Endothelial cell of umbilical vein (primary cell): ENCODE results near the gene DPPA4. TPM values are rescaled to one million over a fixed set of nuclear protein-coding genes. Genes with fewer than 3 reads are reported as not detected.

Experiments used
- BruUV-seq: library from RNA; stranded (reverse); fragments of 400-500 nt; replicated peaks from 2 replicates; lab custom pipeline; 2021; lab: Mats Ljungman, UMichigan
- CTCF ChIA-PET: fragments of 300-600, 350-600 bp; sonication (Branson Sonifier 250); formaldehyde crosslinking; loops from one replicate; lab custom pipeline; 2021; ENCODE audit warnings: antibody characterized with exemption, inconsistent platforms; lab: Charles Lee
- POLR2A ChIA-PET: fragments of 300-600, 350-600 bp; sonication (Branson Sonifier 250); formaldehyde crosslinking; loops from one replicate; lab custom pipeline; 2021; ENCODE audit warnings: antibody characterized with exemption, inconsistent platforms; lab: Charles Lee
- DNase-seq: peaks from one replicate; pipeline ENCODE4 v3.0.0-alpha.2; 2011; ENCODE audit warnings: low read depth, low spot score
- FAIRE-seq: peaks from 2 replicates; lab custom pipeline; 2011; peaks lifted over from hg19 to GRCh38; lab: Jason Lieb, UNC
- H2AFZ ChIP-seq: 2 replicates; pipeline ENCODE4 v1.6.0; 2012; ENCODE audit warnings: low read depth, low read length, control low read depth, inconsistent platforms
- H3K27ac ChIP-seq: 2 replicates; pipeline ENCODE4 v1.5.1; 2011; ENCODE audit warnings: low read depth, mild to moderate bottlenecking, control low read depth, low read length, moderate library complexity; ENCODE audit not compliant: insufficient read depth
- H3K27me3 ChIP-seq, 2 experiments: 2 replicates each; pipeline versions ENCODE4 v1.6.0 to v1.6.1; 2011; ENCODE audit warnings: low read length in 2 of 2, mixed read lengths in 1 of 2; ENCODE audit not compliant: control insufficient read depth in 2 of 2, insufficient read depth in 2 of 2
- H3K36me3 ChIP-seq, 2 experiments: 2 replicates in 1 of 2; 3 replicates in 1 of 2; pipeline ENCODE4 v1.5.1; 2011; ENCODE audit warnings: low read length in 2 of 2, mild to moderate bottlenecking in 1 of 2, moderate library complexity in 1 of 2; ENCODE audit not compliant: control insufficient read depth in 2 of 2, insufficient read depth in 2 of 2; ENCODE audit errors: extremely low read depth in 1 of 2
- H3K4me1 ChIP-seq: 3 replicates; pipeline ENCODE4 v1.5.1; 2011; ENCODE audit warnings: mild to moderate bottlenecking, low read length; ENCODE audit not compliant: control insufficient read depth, insufficient read depth; ENCODE audit errors: extremely low read depth
- H3K4me2 ChIP-seq: 2 replicates; pipeline ENCODE4 v1.6.1; 2011; ENCODE audit warnings: low read length, control low read depth, mixed read lengths; ENCODE audit not compliant: insufficient read depth
- H3K4me3 ChIP-seq, 3 experiments: fragments of 200-600 bp in 1 of 3; sonication (generic), shearing (Covaris generic) in 1 of 3; replicated peaks in 1 of 3; 2 replicates each; pipeline ENCODE4 v1.5.1; 2011 to 2016; ENCODE audit warnings: control low read depth in 3 of 3, low read length in 3 of 3, mild to moderate bottlenecking in 2 of 3, inconsistent platforms in 1 of 3, low read depth in 1 of 3, moderate library complexity in 1 of 3; ENCODE audit not compliant: insufficient read depth in 1 of 3
- H3K79me2 ChIP-seq: 2 replicates; pipeline ENCODE4 v1.6.0; 2012; ENCODE audit warnings: low read length, inconsistent platforms; ENCODE audit not compliant: control insufficient read depth, insufficient read depth
- H3K9ac ChIP-seq: replicated peaks from 2 replicates; pipeline ENCODE3; 2011; ENCODE audit warnings: low read length, control low read depth; ENCODE audit not compliant: insufficient read depth; ENCODE audit errors: extremely low read depth
- H3K9me1 ChIP-seq: replicated peaks from 3 replicates; pipeline ENCODE4 v1.6.0; 2011; ENCODE audit warnings: mild to moderate bottlenecking, low read length; ENCODE audit not compliant: control insufficient read depth, insufficient read depth; ENCODE audit errors: extremely low read depth
- H3K9me3 ChIP-seq: replicated peaks from 2 replicates; pipeline ENCODE4 v1.5.1; 2012; ENCODE audit warnings: low read length, inconsistent platforms; ENCODE audit not compliant: control insufficient read depth, insufficient read depth
- H4K20me1 ChIP-seq: replicated peaks from 2 replicates; pipeline ENCODE3; 2011; ENCODE audit warnings: mild to moderate bottlenecking, low read length; ENCODE audit not compliant: control insufficient read depth, insufficient read depth; ENCODE audit errors: extremely low read depth
- EZH2 ChIP-seq: IDR thresholded peaks from 2 replicates; pipeline ENCODE4 v1.6.1; 2012; ENCODE audit warnings: borderline replicate concordance, low read depth, mild to moderate bottlenecking, moderate library complexity, low read length, inconsistent platforms; ENCODE audit not compliant: severe bottlenecking
- FOS ChIP-seq: IDR thresholded peaks from 2 replicates; pipeline ENCODE4 v1.6.1; 2011; ENCODE audit warnings: mild to moderate bottlenecking, low read length, moderate library complexity, borderline replicate concordance; ENCODE audit not compliant: insufficient read depth
- GATA2 ChIP-seq: IDR thresholded peaks from 2 replicates; pipeline ENCODE4 v1.7.0; 2011; ENCODE audit warnings: low read depth, mild to moderate bottlenecking, moderate library complexity, mixed read lengths, low read length; ENCODE audit not compliant: insufficient read length, insufficient read depth
- JUN ChIP-seq: IDR thresholded peaks from 2 replicates; pipeline ENCODE4 v1.6.1; 2011; ENCODE audit warnings: borderline replicate concordance, low read depth; ENCODE audit not compliant: insufficient read length, insufficient read depth
- MYC ChIP-seq: IDR thresholded peaks from one replicate; pipeline ENCODE4 v1.6.1; 2011; ENCODE audit warnings: mild to moderate bottlenecking, low read depth, low read length
- POLR2A ChIP-seq: IDR thresholded peaks from 2 replicates; pipeline ENCODE4 v1.6.1; 2012; ENCODE audit warnings: low read depth, mild to moderate bottlenecking, control low read depth, low read length
- POLR2AphosphoS5 ChIP-seq: IDR thresholded peaks from 2 replicates; pipeline ENCODE4 v1.6.1; 2012; ENCODE audit warnings: low read depth, mild to moderate bottlenecking, control low read depth, low read length, moderate library complexity; ENCODE audit not compliant: insufficient read depth
- dilution Hi-C: fragments of 300-500 bp; cut with MboI; formaldehyde crosslinking; loops from one replicate; pipeline ENCODE4 v1.15.0; 2019; ENCODE audit warnings: low sequenced_read_pairs; ENCODE audit not compliant: extremely low pct_ligation_motif_present
- intact Hi-C: fragments of 100-400 bp; cut with micrococcal nuclease; formaldehyde crosslinking; loops from one replicate; pipeline ENCODE4 v1.10.0; 2022
- polyA plus RNA-seq, 4 experiments: library from polyadenylated mRNA; depleted of rRNA in 3 of 4; stranded (reverse) in 3 of 4; unstranded in 1 of 4; fragments of >200 nt; gene quantifications; 2 replicates each; pipeline versions ENCODE4 v1.2.1 to v1.2.3, GENCODE V29; 2011 to 2012; ENCODE audit warnings: missing spikeins in 1 of 4
- total RNA-seq: library from RNA; stranded (reverse); gene quantifications from 2 replicates; pipeline ENCODE4 v1.2.3, GENCODE V29; 2021
- TF ChIP-seq, protein P1 (sequence below), 2 donors: IDR thresholded peaks; 1 replicate in 1 of 2; 2 replicates in 1 of 2; pipeline ENCODE4 v1.5.1; 2011; ENCODE audit warnings: low read length in 2 of 2, mild to moderate bottlenecking in 2 of 2, moderate library complexity in 2 of 2, control low read depth in 1 of 2, inconsistent platforms in 1 of 2, low read depth in 1 of 2; ENCODE audit not compliant: insufficient read depth in 1 of 2; ENCODE audit errors: extremely low read depth in 1 of 2
- TF ChIP-seq, protein P2 (sequence below): IDR thresholded peaks from 2 replicates; pipeline ENCODE4 v1.6.1; 2011; ENCODE audit not compliant: insufficient read depth, insufficient read length

DPPA4 gene
- total and polyA plus RNA-seq, 2 donors (not counting 3 experiments of a cell fraction or from before 2014, with no cell fraction given): 0.06 TPM; not detected in 1

DNA sequence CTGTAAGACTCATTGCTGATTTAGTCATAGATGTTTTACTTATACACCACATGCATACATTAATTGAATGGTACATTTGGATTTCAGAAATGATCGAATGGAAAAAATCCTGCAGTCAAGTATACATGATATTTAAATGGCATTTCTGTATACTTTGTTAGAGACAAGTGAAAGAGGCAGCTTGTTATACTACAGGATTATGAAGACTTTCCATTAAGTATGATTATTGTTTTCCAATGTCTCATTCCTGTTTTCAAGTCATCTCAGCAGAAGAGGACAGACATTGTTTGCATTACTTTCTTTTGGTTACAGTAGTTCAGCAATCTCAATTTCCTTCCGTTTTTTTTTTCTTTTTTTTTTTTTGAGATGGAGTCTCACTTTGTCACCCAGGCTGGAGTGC is 36.6 kb upstream of the DPPA4 start:
- Histone ChIP-seq H3K27ac (no peak overlapping the region), H3K27me3 (no peaks in the 10 kb centered on the region), H3K9me3 (peaks cover 2% of the 10 kb centered on the region), H3K9ac (no peak overlapping the region), H3K4me1 (no peaks in the 10 kb centered on the region), H3K79me2 (no peaks in the 10 kb centered on the region), H3K36me3 (no peaks in the 10 kb centered on the region), H4K20me1 (no peaks in the 10 kb centered on the region), H3K4me3 (no peak overlapping the region), H2AFZ (no peak overlapping the region), H3K9me1 (no peaks in the 10 kb centered on the region), H3K4me2 (no peak overlapping the region)
- CTCF ChIA-PET: no interaction called here
- no TSS peak for BruUV-seq
- FAIRE-seq: no peak
- intact Hi-C loops: no loop called here
- dilution Hi-C loops: no loop called here
- POLR2A ChIA-PET: no interaction called here
- DNase-seq: no peak
- TF ChIP-seq FOS: no peak
- TF ChIP-seq POLR2A: no peak
- no peak for TF ChIP-seq JUN
- TF ChIP-seq, protein P1, sequence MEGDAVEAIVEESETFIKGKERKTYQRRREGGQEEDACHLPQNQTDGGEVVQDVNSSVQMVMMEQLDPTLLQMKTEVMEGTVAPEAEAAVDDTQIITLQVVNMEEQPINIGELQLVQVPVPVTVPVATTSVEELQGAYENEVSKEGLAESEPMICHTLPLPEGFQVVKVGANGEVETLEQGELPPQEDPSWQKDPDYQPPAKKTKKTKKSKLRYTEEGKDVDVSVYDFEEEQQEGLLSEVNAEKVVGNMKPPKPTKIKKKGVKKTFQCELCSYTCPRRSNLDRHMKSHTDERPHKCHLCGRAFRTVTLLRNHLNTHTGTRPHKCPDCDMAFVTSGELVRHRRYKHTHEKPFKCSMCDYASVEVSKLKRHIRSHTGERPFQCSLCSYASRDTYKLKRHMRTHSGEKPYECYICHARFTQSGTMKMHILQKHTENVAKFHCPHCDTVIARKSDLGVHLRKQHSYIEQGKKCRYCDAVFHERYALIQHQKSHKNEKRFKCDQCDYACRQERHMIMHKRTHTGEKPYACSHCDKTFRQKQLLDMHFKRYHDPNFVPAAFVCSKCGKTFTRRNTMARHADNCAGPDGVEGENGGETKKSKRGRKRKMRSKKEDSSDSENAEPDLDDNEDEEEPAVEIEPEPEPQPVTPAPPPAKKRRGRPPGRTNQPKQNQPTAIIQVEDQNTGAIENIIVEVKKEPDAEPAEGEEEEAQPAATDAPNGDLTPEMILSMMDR (IDR thresholded peaks at IDR 0.05; ENCODE audit: extremely low read depth in 1 of 2, insufficient read depth in 1 of 2, low read depth in 1 of 2, low read length in 2 of 2): no peak
- TF ChIP-seq, protein P2, sequence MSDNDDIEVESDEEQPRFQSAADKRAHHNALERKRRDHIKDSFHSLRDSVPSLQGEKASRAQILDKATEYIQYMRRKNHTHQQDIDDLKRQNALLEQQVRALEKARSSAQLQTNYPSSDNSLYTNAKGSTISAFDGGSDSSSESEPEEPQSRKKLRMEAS: no peak
- no peak for TF ChIP-seq EZH2
- TF ChIP-seq GATA2: no peak
- no peak for TF ChIP-seq MYC
- no peak for TF ChIP-seq POLR2AphosphoS5
